Right lobe of liver (tissue), 4 donors: Measurements from ENCODE around the gene COPB2.

Experiments
- POLR2A ChIP-seq: fragments of 450-650 bp; IDR thresholded peaks from one replicate; pipeline ENCODE4 v1.6.1; 2017; ENCODE audit warnings: antibody characterized with exemption, mild to moderate bottlenecking
- TF ChIP-seq, protein P1 (sequence below), 4 donors: fragments of 200-600 bp in 3 of 4; fragments of 450-650 bp in 1 of 4; IDR thresholded peaks; one replicate each; pipeline versions ENCODE4 v1.5.1 to v1.8.0; 2016 to 2022; ENCODE audit warnings: antibody characterized with exemption in 4 of 4, mild to moderate bottlenecking in 2 of 4
- donor health status: DM: no; HTN: no; CAD: no.
- donor health status: DM: no; HTN: no; CAD: no.
- donor health status: DM: no; HTN: yes; CAD: no.

DNA sequence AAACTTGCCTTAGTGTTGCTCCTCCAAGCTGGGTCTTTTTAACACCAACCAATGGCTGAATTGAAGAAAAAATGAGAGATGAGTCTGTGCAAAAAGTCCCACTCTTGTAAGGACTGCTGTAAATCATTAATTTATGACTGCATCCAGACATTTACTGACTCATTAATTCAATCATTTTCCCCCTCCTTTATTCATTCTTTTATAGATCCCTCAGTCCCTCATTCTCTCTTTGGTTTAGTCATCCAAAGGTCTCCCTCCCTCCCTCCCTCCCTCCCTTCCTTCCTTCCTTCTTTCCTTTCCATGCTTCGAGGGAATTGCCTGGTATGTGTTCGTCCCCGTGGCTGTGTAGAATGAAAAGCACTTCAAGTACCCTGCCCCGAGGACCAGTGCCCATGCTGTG lies 80.9 kb downstream of the COPB2 start:
- TF ChIP-seq POLR2A, result no peak
- TF ChIP-seq, protein P1, sequence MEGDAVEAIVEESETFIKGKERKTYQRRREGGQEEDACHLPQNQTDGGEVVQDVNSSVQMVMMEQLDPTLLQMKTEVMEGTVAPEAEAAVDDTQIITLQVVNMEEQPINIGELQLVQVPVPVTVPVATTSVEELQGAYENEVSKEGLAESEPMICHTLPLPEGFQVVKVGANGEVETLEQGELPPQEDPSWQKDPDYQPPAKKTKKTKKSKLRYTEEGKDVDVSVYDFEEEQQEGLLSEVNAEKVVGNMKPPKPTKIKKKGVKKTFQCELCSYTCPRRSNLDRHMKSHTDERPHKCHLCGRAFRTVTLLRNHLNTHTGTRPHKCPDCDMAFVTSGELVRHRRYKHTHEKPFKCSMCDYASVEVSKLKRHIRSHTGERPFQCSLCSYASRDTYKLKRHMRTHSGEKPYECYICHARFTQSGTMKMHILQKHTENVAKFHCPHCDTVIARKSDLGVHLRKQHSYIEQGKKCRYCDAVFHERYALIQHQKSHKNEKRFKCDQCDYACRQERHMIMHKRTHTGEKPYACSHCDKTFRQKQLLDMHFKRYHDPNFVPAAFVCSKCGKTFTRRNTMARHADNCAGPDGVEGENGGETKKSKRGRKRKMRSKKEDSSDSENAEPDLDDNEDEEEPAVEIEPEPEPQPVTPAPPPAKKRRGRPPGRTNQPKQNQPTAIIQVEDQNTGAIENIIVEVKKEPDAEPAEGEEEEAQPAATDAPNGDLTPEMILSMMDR (IDR thresholded peaks at IDR 0.05), result no peak
